GM12865 (cell line): ENCODE measurements around the gene UBL7.
"Not testable (repeated sequence)": the region's sequence is repeated elsewhere in the genome, so short reads cannot be mapped to it uniquely, and the experiment has no call there.

Experiments used
- DNase-seq: peaks from one replicate; pipeline ENCODE4 v3.0.0; 2010; ENCODE audit warnings: low read depth
- H3K4me3 ChIP-seq: 2 replicates; pipeline ENCODE4 v1.5.1; 2011; ENCODE audit warnings: mild to moderate bottlenecking, low read depth, low read length, control low read depth
- CTCF ChIP-seq: IDR thresholded peaks from 2 replicates; pipeline ENCODE4 v1.5.1; 2011; ENCODE audit warnings: low read length, control low read depth, low read depth, inconsistent platforms; ENCODE audit not compliant: insufficient read depth; ENCODE audit errors: missing control alignments

Gene UBL7

DNA sequence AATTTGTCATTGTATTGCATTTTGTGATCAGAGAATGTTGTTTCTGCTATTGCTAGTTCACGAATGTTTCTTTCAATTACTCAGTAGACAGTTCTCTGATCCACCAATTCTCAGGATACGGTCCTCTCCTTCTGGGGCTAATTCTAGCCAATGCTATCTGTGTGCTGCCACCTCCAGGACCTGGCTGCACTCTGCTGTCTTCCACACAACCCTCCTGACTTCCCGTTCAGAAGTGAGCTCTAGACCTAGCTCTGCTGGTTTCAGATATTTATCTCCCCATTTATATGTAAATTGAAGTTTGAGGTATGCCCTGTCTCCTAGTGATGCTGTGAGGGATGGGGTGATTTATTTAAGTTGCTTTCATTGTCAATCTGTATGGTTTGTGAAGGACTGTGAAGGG is 21.7 kb upstream of the UBL7 start:
- no peak for DNase-seq
- no peak for TF ChIP-seq CTCF
- H3K4me3 ChIP-seq: no peak overlapping the region

DNA sequence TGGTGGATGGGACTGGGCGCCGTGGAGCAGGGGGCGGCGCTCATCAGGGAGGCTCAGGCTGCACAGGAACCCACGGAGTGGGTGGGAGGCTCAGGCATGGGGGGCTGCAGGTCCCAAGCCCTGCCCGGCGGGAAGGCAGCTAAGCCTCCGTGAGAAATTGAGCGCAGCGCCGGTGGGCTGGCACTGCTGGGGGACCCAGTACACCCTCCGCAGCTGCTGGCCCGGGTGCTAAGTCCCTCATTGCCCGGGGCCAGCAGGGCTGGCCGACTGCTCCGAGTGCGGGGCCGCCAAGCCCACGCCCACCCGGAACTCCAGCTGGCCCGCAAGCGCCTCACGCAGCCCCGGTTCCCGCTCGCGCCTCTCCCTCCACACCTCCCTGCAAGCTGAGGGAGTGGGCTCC is 19.4 kb upstream of the UBL7 start:
- not testable (repeated sequence) for H3K4me3 ChIP-seq, DNase-seq

DNA sequence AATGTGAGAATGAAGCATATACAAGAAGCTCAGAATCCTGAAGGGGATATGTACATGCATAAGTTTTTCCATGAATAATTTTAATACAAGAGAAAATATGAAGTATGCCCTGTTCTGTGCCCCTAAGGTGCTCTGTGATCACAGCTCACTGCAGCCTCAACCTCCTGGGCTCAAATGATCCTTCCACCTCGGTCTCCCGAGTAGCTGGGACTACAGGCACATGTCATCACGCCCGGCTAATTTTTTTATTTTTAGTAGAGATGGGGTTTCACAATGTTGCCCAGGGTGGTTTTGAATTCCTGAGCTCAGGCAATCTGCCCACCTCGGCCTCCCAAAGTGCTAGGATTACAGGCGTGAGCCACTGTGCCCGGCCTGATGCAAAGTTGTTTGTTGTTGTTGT is 10.7 kb upstream of the UBL7 start:
- not testable (repeated sequence) for H3K4me3 ChIP-seq, DNase-seq

GRCh38 chr15:74470631-74471395 is 9.9 kb upstream of the UBL7 start:
- TF ChIP-seq CTCF: no peak
- H3K4me3 ChIP-seq: no peak overlapping the region
- DNase-seq: no peak

DNA sequence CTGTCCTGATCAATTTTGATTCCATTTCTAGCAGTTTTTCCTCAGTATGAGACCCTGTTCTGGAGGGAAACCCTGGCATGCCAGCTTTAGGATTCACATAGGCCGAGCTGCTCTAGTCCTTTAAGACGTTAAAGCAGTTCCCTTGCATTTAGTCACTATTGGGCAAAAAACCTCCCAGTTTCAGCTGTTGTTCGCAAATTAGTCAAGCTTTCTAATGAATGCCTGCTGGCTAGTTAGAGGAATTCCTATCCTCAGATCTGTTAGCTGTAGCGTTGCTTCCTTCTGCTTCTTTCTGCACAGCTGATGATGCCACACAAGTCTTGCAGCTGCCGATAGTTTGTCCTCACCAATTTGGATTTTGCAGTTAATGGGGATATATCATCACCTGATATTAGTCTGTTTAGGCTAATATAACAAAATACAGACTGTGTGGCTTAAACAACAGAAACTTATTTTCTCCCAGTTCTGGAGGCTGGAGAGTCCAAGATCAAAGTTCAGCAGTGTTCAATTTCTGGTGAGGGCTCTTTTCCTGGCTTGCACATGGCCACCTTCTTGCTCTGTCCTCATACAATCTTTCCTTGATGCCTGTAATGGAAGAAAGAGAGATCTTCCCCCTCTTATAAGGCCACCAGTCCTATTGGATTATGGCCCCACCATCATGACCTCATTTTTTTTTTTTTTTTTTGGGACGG is 7.5 kb upstream of the UBL7 start:
- no peak for TF ChIP-seq CTCF
- no peak for DNase-seq
- H3K4me3 ChIP-seq: no peak overlapping the region

- DNase-seq: no peak
- H3K4me3 ChIP-seq: no peak overlapping the region
- no peak for TF ChIP-seq CTCF
Observed at GRCh38 chr15:74466570-74466969, 5.6 kb upstream of the UBL7 start.

GRCh38 chr15:74464897-74465296 is 3.9 kb upstream of the UBL7 start:
- DNase-seq: no peak
- no peak for TF ChIP-seq CTCF

GRCh38 chr15:74464216-74464615 is 3.3 kb upstream of the UBL7 start:
- TF ChIP-seq CTCF: no peak
- H3K4me3 ChIP-seq: peak overlapping the region; percentile 80
- DNase-seq: peak; percentile 56

More at GRCh38 chr15:74464897-74465296, 3.9 kb upstream of the UBL7 start:
- no peak overlapping the region for H3K4me3 ChIP-seq
